ENCODE results near the gene MRPL14.

DNA sequence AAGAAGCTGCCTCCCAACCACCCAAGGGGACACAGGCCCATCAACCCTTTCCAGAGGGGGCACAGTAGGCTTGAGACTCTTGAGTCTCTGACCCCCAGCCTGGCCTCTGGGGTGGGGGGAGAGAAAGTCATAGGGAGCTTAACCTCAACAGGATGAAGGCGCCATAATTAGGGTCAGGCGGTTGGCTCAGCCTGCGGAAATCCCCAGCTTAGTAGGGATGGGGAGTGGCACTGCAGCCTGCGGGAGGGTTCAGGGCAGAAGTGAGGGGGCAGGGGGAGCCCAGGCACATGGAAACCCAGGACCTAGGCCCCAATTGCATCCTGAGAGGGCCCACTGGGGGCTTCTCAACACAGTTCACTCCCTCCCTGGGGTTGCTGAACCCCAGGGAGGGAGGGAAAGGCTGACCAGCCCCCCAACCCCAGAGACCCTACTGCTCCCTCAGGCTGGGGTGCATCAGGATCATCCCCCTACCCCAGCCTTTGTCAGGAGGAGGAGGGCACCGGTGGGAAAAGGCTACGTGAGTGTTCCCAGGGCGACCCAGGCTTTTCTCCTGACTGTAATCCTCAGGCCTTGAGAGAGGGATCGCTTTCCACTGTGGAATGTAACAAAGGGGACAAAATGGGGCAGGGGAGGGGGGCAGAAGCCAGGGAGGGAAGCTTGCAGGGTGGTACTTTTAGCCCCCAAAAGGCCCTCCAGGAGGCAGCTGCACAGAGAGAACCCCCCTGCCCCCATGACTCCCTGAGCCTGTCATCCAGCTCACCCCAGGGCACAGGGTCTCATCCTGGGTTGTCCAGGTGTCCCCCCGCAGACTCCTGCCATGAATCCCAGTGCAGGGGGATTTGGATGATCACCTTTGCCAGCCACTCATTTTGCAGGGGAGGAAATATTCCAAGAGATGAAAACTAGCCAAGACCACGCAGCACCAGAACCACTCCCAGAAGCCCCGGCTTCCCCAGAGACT is 46.4 kb downstream of the MRPL14 start:
- TF ChIP-seq, protein P1, sequence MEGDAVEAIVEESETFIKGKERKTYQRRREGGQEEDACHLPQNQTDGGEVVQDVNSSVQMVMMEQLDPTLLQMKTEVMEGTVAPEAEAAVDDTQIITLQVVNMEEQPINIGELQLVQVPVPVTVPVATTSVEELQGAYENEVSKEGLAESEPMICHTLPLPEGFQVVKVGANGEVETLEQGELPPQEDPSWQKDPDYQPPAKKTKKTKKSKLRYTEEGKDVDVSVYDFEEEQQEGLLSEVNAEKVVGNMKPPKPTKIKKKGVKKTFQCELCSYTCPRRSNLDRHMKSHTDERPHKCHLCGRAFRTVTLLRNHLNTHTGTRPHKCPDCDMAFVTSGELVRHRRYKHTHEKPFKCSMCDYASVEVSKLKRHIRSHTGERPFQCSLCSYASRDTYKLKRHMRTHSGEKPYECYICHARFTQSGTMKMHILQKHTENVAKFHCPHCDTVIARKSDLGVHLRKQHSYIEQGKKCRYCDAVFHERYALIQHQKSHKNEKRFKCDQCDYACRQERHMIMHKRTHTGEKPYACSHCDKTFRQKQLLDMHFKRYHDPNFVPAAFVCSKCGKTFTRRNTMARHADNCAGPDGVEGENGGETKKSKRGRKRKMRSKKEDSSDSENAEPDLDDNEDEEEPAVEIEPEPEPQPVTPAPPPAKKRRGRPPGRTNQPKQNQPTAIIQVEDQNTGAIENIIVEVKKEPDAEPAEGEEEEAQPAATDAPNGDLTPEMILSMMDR (IDR thresholded peaks at IDR 0.05), result no peak
- no peak for TF ChIP-seq POLR2A (IDR thresholded peaks at IDR 0.05)

All from adrenal gland (tissue), 5 donors.